IMR-90 (cell line): ENCODE data around the gene COX7C.

Experiments
- CHD1 ChIP-seq: IDR thresholded peaks from 2 replicates; pipeline ENCODE4 v1.6.1; 2012; ENCODE audit warnings: low read depth, low read length, improper control_type of control experiment
- CTCF ChIP-seq: conservative IDR thresholded peaks from 2 replicates; pipeline ENCODE4 v1.5.1; 2012; ENCODE audit warnings: mild to moderate bottlenecking, low read depth, low read length, improper control_type of control experiment
- POLR2A ChIP-seq: IDR thresholded peaks from 2 replicates; pipeline ENCODE4 v1.6.1; 2012; ENCODE audit warnings: mild to moderate bottlenecking, low read depth, low read length
- SMC3 ChIP-seq: fragments of 150-350 bp; IDR thresholded peaks from 2 replicates; pipeline ENCODE4 v1.6.1; 2016; ENCODE audit warnings: low read depth, mild to moderate bottlenecking, antibody characterized with exemption, low read length, moderate library complexity
- USF2 ChIP-seq: fragments of 150-350 bp; IDR thresholded peaks from 2 replicates; pipeline ENCODE4 v1.6.1; 2017; ENCODE audit warnings: mild to moderate bottlenecking, antibody characterized with exemption, low read length, low read depth

- TF ChIP-seq CTCF (no peak), CHD1 (no peak), USF2 (no peak), SMC3 (no peak), POLR2A (no peak)
Measured at GRCh38 chr5:86664173-86664572, 46.4 kb downstream of the COX7C start.
